Endothelial cell (in vitro differentiated cells): ENCODE results near the gene NMUR2. TPM values are rescaled to one million over a fixed set of nuclear protein-coding genes. Genes with fewer than 3 reads are reported as not detected.

Source experiments
- DNase-seq: peaks from one replicate; pipeline ENCODE4 v3.0.0; 2021; ENCODE audit warnings: low spot score
- H3K27ac Mint-ChIP-seq: one replicate; pipeline ENCODE4 v1.8.0; 2021; ENCODE audit warnings: mixed read lengths, inconsistent platforms; ENCODE audit not compliant: unreplicated experiment
- H3K27me3 Mint-ChIP-seq: one replicate; pipeline ENCODE4 v1.8.0; 2021; ENCODE audit warnings: mild to moderate bottlenecking, moderate library complexity, mixed read lengths, inconsistent platforms; ENCODE audit not compliant: unreplicated experiment
- H3K36me3 Mint-ChIP-seq: one replicate; pipeline ENCODE4 v1.8.0; 2021; ENCODE audit warnings: mild to moderate bottlenecking, low read depth, mixed read lengths, inconsistent platforms; ENCODE audit not compliant: unreplicated experiment
- H3K4me1 Mint-ChIP-seq: one replicate; pipeline ENCODE4 v1.8.0; 2021; ENCODE audit warnings: mild to moderate bottlenecking, mixed read lengths, inconsistent platforms; ENCODE audit not compliant: unreplicated experiment
- H3K4me3 Mint-ChIP-seq: one replicate; pipeline ENCODE4 v1.8.0; 2021; ENCODE audit warnings: mild to moderate bottlenecking, mixed read lengths, inconsistent platforms; ENCODE audit not compliant: unreplicated experiment
- H3K9me3 Mint-ChIP-seq: one replicate; pipeline ENCODE4 v1.8.0; 2021; ENCODE audit warnings: mixed read lengths, inconsistent platforms; ENCODE audit not compliant: unreplicated experiment
- total RNA-seq: library from RNA; stranded (reverse); fragmentation: NEBNext Ultra II Directional; extraction: Animal tissue kit (Norgen Biotek cat#: 25700); gene quantifications from one replicate; pipeline ENCODE4 v1.2.1, GENCODE V29; 2021; ENCODE audit not compliant: unreplicated experiment
- TF ChIP-seq, protein P1 (sequence below): fragments of 200-600 bp; sonication (generic); IDR thresholded peaks from one replicate; pipeline ENCODE4 v1.5.0; 2021; ENCODE audit warnings: antibody characterized with exemption; ENCODE audit not compliant: unreplicated experiment

The NMUR2 gene
- total RNA-seq, 1 donor from 2014 or later, result not detected

DNA sequence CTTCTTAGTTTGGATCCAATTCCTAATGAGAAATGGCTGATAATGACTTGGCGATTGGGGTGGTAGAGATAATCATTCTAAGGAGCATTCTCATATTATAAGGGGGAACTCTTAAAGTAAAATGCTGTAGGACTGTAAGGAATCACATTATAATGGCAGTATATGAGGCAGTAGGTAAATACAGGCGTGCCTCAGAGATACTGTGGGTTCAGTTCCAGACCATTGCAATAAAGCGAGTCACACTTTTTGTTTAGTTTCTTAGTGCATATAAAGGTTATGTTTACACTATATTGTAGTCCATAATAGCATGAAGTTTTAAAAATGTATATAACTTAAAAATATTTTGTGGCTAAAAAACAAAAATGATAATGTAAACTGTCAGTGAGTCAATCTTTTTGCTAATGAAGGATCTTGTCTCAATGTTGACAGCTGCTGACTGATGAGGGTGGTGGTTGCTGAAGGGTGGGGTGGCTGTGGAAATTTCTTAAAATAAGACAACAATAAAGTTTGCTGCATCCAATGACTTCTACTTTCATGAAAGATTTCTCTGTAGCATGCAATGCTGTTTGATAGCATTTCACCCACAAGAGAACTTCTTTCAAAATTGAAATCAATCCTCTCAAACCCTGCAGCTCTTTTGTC is 15.8 kb downstream of the NMUR2 start:
- Mint-ChIP-seq H3K4me1 (no peaks in the 10 kb centered on the region), H3K27me3 (no peaks in the 10 kb centered on the region), H3K27ac (no peak overlapping the region), H3K36me3 (no peaks in the 10 kb centered on the region), H3K4me3 (no peak overlapping the region), H3K9me3 (no peaks in the 10 kb centered on the region)
- TF ChIP-seq, protein P1, sequence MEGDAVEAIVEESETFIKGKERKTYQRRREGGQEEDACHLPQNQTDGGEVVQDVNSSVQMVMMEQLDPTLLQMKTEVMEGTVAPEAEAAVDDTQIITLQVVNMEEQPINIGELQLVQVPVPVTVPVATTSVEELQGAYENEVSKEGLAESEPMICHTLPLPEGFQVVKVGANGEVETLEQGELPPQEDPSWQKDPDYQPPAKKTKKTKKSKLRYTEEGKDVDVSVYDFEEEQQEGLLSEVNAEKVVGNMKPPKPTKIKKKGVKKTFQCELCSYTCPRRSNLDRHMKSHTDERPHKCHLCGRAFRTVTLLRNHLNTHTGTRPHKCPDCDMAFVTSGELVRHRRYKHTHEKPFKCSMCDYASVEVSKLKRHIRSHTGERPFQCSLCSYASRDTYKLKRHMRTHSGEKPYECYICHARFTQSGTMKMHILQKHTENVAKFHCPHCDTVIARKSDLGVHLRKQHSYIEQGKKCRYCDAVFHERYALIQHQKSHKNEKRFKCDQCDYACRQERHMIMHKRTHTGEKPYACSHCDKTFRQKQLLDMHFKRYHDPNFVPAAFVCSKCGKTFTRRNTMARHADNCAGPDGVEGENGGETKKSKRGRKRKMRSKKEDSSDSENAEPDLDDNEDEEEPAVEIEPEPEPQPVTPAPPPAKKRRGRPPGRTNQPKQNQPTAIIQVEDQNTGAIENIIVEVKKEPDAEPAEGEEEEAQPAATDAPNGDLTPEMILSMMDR, result no peak
- no peak for DNase-seq

DNA sequence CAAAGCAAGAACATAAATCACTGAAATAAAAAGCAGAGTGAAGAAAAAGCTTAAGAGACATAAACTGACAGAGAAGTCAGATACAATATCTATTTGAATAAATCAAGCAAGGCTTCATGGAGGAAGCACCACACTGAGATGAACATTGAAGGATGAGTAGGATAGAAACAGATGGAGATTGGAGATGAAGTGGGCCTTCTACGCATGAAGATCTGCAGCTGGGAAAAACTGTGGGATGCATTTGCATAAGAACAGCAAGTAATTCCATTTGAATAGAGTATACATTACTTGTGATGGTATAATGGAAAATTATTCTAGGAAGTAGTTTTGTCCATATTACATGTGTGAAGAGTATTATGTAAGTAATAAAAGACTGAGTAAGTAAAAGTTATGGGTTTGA is 16.5 kb downstream of the NMUR2 start:
- TF ChIP-seq, protein P1, result no peak
- Mint-ChIP-seq H3K9me3 (no peaks in the 10 kb centered on the region), H3K36me3 (no peaks in the 10 kb centered on the region), H3K27ac (no peak overlapping the region), H3K4me1 (no peaks in the 10 kb centered on the region), H3K4me3 (no peak overlapping the region), H3K27me3 (no peaks in the 10 kb centered on the region)
- DNase-seq, result no peak

DNA sequence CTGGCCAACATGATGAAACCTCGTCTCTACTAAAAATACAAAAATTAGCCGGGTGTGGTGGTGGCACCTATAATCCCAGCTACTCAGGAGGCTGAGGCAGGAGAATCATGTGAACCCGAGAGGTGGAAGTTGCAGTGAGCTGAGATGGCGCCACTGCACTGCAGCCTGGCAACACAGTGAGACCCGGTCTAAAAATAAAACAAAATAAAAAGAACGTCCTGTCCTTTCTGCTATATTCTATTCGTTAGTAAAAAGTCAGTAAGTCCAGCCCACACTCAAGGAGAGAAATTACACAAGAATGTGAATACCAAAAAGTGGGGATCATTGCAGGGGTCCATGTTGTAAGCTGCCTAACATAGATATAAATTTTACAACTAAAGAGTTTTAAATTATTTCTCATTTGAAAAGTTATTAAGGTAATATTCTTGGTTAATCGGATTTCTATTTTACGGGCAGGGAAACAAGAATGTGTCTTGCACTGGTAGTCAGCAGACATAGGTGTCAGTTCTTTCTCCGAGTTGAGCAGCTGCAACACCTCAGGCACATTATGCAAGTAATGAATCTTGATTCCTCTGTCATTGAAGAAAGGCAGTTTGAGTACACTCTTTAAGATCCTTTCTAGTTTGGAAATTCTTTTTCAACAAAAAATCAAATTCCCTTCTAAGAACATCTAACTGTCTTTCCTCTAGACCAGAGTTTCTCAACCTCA is 24.5 kb downstream of the NMUR2 start:
- Mint-ChIP-seq H3K9me3 (no peaks in the 10 kb centered on the region), H3K27me3 (peaks cover 2% of the 10 kb centered on the region), H3K27ac (no peak overlapping the region), H3K4me1 (no peaks in the 10 kb centered on the region), H3K4me3 (no peak overlapping the region), H3K36me3 (no peaks in the 10 kb centered on the region)
- TF ChIP-seq, protein P1, result no peak
- no peak for DNase-seq

DNA sequence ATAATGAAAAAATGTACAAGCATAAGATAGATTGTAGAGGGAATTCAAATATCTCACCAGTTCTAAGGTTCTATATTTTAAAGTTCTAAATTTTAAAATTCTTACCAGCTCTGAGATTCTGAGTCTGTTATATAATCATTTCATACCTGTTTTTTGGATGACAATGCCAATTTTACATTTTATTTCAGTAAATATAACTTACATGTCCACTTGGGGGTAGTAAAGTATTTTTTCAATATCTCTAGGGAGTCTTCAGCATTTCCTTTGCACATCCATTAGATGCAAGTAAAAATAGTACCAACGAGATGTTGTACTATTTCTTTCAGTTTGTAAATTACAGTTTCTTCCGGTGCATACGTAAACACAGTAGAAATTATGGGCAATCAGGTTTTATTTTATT is 25.7 kb downstream of the NMUR2 start:
- Mint-ChIP-seq H3K9me3 (no peaks in the 10 kb centered on the region), H3K36me3 (no peaks in the 10 kb centered on the region), H3K27me3 (peaks cover 2% of the 10 kb centered on the region), H3K4me3 (no peak overlapping the region), H3K4me1 (no peaks in the 10 kb centered on the region), H3K27ac (no peak overlapping the region)
- TF ChIP-seq, protein P1, result no peak
- DNase-seq, result no peak

DNA sequence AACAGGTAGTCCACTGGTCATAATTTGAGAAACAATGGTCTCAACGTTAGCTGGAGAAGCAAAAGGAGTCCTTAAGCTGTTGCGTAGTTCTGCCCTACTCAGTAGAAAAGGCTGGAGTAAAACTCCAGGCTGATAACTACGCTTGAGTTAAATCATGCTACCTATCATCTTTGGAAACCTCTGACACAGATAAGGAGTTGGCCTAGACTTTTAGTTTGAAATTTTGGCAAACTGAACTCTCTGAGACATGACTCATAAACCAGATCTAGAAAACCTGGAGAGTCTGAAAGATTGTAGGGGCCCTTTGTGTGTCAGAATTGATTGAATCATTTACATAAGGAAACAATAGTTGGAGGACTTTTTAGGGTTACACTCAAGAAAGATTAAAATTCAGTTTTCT is 26.3 kb downstream of the NMUR2 start:
- H3K9me3 Mint-ChIP-seq, result no peaks in the 10 kb centered on the region

More for the DNA sequence above, 26.3 kb downstream of the NMUR2 start:
- H3K4me1 Mint-ChIP-seq, result no peaks in the 10 kb centered on the region
- H3K27me3 Mint-ChIP-seq, result peaks cover 2% of the 10 kb centered on the region
- no peak for DNase-seq
- no peak overlapping the region for H3K27ac Mint-ChIP-seq
- TF ChIP-seq, protein P1, result no peak
- H3K4me3 Mint-ChIP-seq, result no peak overlapping the region
- H3K36me3 Mint-ChIP-seq, result no peaks in the 10 kb centered on the region
